GM23338 (cell line): Measurements from ENCODE around the gene ETFA. TPM values are rescaled to one million over a fixed set of nuclear protein-coding genes. Genes with fewer than 3 reads are reported as not detected.
A peak's percentile ranks its signal among the peaks of the same experiment; 100 is the strongest.

ENCODE experiments used
- ATAC-seq: fragments of 200-7000 bp; cut with Tn5 transposase; 3 replicates; pipeline ENCODE4 v1.9.1; 2020
- DNase-seq: peaks from one replicate; pipeline ENCODE4 v3.0.0-alpha.2; 2015; ENCODE audit warnings: low spot score
- H2AFZ ChIP-seq: fragments of 200-600 bp; sonication (generic); 2 replicates; pipeline ENCODE4 v1.8.0; 2016; ENCODE audit warnings: antibody characterized with exemption, mild to moderate bottlenecking, moderate library complexity
- H3F3A ChIP-seq: fragments of 200-600 bp; sonication (generic); replicated peaks from 2 replicates; pipeline ENCODE4 v1.8.0; 2017; ENCODE audit warnings: antibody characterized with exemption, mixed run types, low read depth
- H3K27ac ChIP-seq: fragments of 200-600 bp; sonication (generic); 2 replicates; pipeline ENCODE4 v1.6.1; 2016; ENCODE audit warnings: low read depth
- H3K27me3 ChIP-seq: fragments of 200-600 bp; sonication (generic); 2 replicates; pipeline ENCODE4 v1.8.0; 2016; ENCODE audit warnings: mild to moderate bottlenecking, mixed run types, moderate library complexity; ENCODE audit not compliant: insufficient read depth
- H3K36me3 ChIP-seq: fragments of 200-600 bp; sonication (generic); 2 replicates; pipeline ENCODE4 v1.8.0; 2016; ENCODE audit warnings: mild to moderate bottlenecking; ENCODE audit not compliant: insufficient read depth
- H3K4me1 ChIP-seq: fragments of 200-600 bp; sonication (generic); 2 replicates; pipeline ENCODE4 v1.8.0; 2016; ENCODE audit warnings: mild to moderate bottlenecking, moderate library complexity; ENCODE audit not compliant: insufficient read depth
- H3K4me2 ChIP-seq: fragments of 200-600 bp; sonication (generic); 2 replicates; pipeline ENCODE4 v1.7.1; 2017; ENCODE audit warnings: mixed run types
- H3K4me3 ChIP-seq: fragments of 200-600 bp; sonication (generic); 2 replicates; pipeline ENCODE4 v1.6.1; 2016; ENCODE audit warnings: mixed run types
- H3K79me2 ChIP-seq: fragments of 200-600 bp; sonication (generic); replicated peaks from 2 replicates; pipeline ENCODE4 v1.8.0; 2017; ENCODE audit warnings: mild to moderate bottlenecking; ENCODE audit not compliant: insufficient read depth
- H3K9me2 ChIP-seq: fragments of 200-600 bp; sonication (generic); 2 replicates; pipeline ENCODE4 v1.8.0; 2017; ENCODE audit not compliant: insufficient read depth
- H4K20me1 ChIP-seq: fragments of 200-600 bp; sonication (generic); replicated peaks from 2 replicates; pipeline ENCODE4 v1.8.0; 2017; ENCODE audit warnings: mild to moderate bottlenecking; ENCODE audit not compliant: insufficient read depth
- H3K27ac Mint-ChIP-seq: 2 replicates; pipeline ENCODE4 v1.8.0; 2020; ENCODE audit warnings: inconsistent platforms, mild to moderate bottlenecking, moderate library complexity, mixed read lengths
- H3K27me3 Mint-ChIP-seq: 3 replicates; pipeline ENCODE4 v1.8.0; 2022; ENCODE audit warnings: low read depth, mild to moderate bottlenecking, moderate library complexity, mixed read lengths, inconsistent platforms; ENCODE audit not compliant: insufficient read depth, poor library complexity
- H3K36me3 Mint-ChIP-seq: 3 replicates; pipeline ENCODE4 v1.8.0; 2021; ENCODE audit warnings: low read depth, mild to moderate bottlenecking, inconsistent platforms, moderate library complexity, mixed read lengths
- H3K4me1 Mint-ChIP-seq: 3 replicates; pipeline ENCODE4 v1.8.0; 2020; ENCODE audit warnings: mild to moderate bottlenecking, inconsistent platforms, mixed read lengths
- H3K4me3 Mint-ChIP-seq: 3 replicates; pipeline ENCODE4 v1.8.0; 2021; ENCODE audit warnings: moderate library complexity, mild to moderate bottlenecking, inconsistent platforms, mixed read lengths
- H3K9me3 Mint-ChIP-seq: 3 replicates; pipeline ENCODE4 v1.8.0; 2020; ENCODE audit warnings: moderate library complexity, mild to moderate bottlenecking, inconsistent platforms, mixed read lengths
- CREB1 ChIP-seq: fragments of 250-450 bp; sonication (Bioruptor Pico); IDR thresholded peaks from 2 replicates; pipeline ENCODE4 v1.5.0; 2020; ENCODE audit warnings: low read depth, mild to moderate bottlenecking, moderate library complexity
- ETS1 ChIP-seq: IDR thresholded peaks from 2 replicates; pipeline ENCODE4 v1.6.1; 2016; ENCODE audit warnings: antibody characterized with exemption
- EZH2 ChIP-seq: fragments of 200-600 bp; sonication (generic); IDR thresholded peaks from one replicate; pipeline ENCODE4 v1.8.0; 2017; ENCODE audit warnings: antibody characterized with exemption, mild to moderate bottlenecking, low read depth; ENCODE audit not compliant: unreplicated experiment
- EZH2phosphoT487 ChIP-seq: fragments of 200-600 bp; sonication (generic); IDR thresholded peaks from one replicate; pipeline ENCODE4 v1.8.1; 2018; ENCODE audit warnings: antibody characterized with exemption; ENCODE audit not compliant: unreplicated experiment
- JUNB ChIP-seq: IDR thresholded peaks from one replicate; pipeline ENCODE4 v1.6.1; 2016; ENCODE audit warnings: antibody characterized with exemption; ENCODE audit not compliant: unreplicated experiment
- NANOG ChIP-seq: IDR thresholded peaks from 2 replicates; pipeline ENCODE4 v1.6.1; 2016; ENCODE audit warnings: antibody characterized with exemption, borderline replicate concordance
- POLR2AphosphoS5 ChIP-seq: IDR thresholded peaks from 2 replicates; pipeline ENCODE4 v1.6.1; 2016; ENCODE audit warnings: antibody characterized with exemption, low read depth
- REST ChIP-seq: IDR thresholded peaks from one replicate; pipeline ENCODE4 v1.6.1; 2018; ENCODE audit warnings: antibody characterized with exemption; ENCODE audit not compliant: unreplicated experiment
- STAT1 ChIP-seq: IDR thresholded peaks from one replicate; pipeline ENCODE4 v1.6.1; 2016; ENCODE audit warnings: antibody characterized with exemption; ENCODE audit not compliant: unreplicated experiment
- ZNF114 ChIP-seq: fragments of 250-450 bp; sonication (Bioruptor Pico); IDR thresholded peaks from 2 replicates; pipeline ENCODE4 v1.5.0; 2020; ENCODE audit warnings: mild to moderate bottlenecking, moderate library complexity
- ZNF331 ChIP-seq: fragments of 250-450 bp; sonication (Bioruptor Pico); IDR thresholded peaks from 2 replicates; pipeline ENCODE4 v1.5.0; 2020; ENCODE audit warnings: low read depth, mild to moderate bottlenecking, moderate library complexity
- polyA plus RNA-seq: library from polyadenylated mRNA; unstranded; fragments of >200 nt; fragmentation: Nextera tagmentation; extraction: Ambion mirVana; gene quantifications from 2 replicates; pipeline ENCODE4 v1.2.1, GENCODE V29; 2016
- total RNA-seq: library from RNA; depleted of rRNA; stranded (reverse); fragments of >200 nt; shearing (Covaris generic); gene quantifications from 2 replicates; pipeline ENCODE4 v1.2.3, GENCODE V29; 2014

The ETFA gene
- total and polyA plus RNA-seq, 2 experiments from 2014 or later, result 52.9 to 69.1 TPM

- H3K36me3 Mint-ChIP-seq, result no peaks in the 10 kb centered on the region
- Histone ChIP-seq H3K4me3 (no peak overlapping the region), H3F3A (no peaks in the 10 kb centered on the region), H3K79me2 (peaks cover 24% of the 10 kb centered on the region), H3K36me3 (no peaks in the 10 kb centered on the region), H3K27me3 (peaks cover 11% of the 10 kb centered on the region; the same call in 1 of the 2 replicates), H3K4me2 (no peak overlapping the region), H3K4me1 (peaks cover 10% of the 10 kb centered on the region), H3K9me2 (no peaks in the 10 kb centered on the region), H3K27ac (no peak overlapping the region), H4K20me1 (peaks cover 10% of the 10 kb centered on the region; the same call in 1 of the 2 replicates), H2AFZ (0 out of 2 replicates have a peak overlapping the region, but pooled peaks have one; percentile 72)
- no peak for TF ChIP-seq POLR2AphosphoS5
- no peak for TF ChIP-seq JUNB
- no peak for TF ChIP-seq EZH2phosphoT487
- no peak for TF ChIP-seq REST
- TF ChIP-seq ETS1, result no peak
- peaks cover 12% of the 10 kb centered on the region for H3K27me3 Mint-ChIP-seq
- H3K4me3 Mint-ChIP-seq, result peak overlapping the region; percentile 86; the same call in 2 of the 3 replicates
- ATAC-seq, result no peak
- H3K27ac Mint-ChIP-seq, result no peak overlapping the region
- H3K4me1 Mint-ChIP-seq, result peaks cover 11% of the 10 kb centered on the region; the same call in 2 of the 3 replicates
- no peak for DNase-seq
- peaks cover 7% of the 10 kb centered on the region; the same call in 2 of the 3 replicates for H3K9me3 Mint-ChIP-seq
Measured at GRCh38 chr15:76312540-76313174, 1.4 kb upstream of the ETFA start.

- H3K9me2 ChIP-seq, result no peaks in the 10 kb centered on the region
- H4K20me1 ChIP-seq, result peaks cover 13% of the 10 kb centered on the region; the same call in 1 of the 2 replicates
- TF ChIP-seq STAT1 (no peak), REST (no peak), ZNF331 (CRISPR knock-in tag) (no peak), CREB1 (no peak), NANOG (no peak), EZH2 (no peak), ZNF114 (CRISPR knock-in tag) (no peak), POLR2AphosphoS5 (no peak), JUNB (no peak), ETS1 (no peak), EZH2phosphoT487 (no peak)
- H3K4me3 ChIP-seq, result peak overlapping the region; percentile 89
- peaks cover 11% of the 10 kb centered on the region; the same call in 2 of the 3 replicates for H3K4me1 Mint-ChIP-seq
- no peak overlapping the region for H3K27ac Mint-ChIP-seq
- no peaks in the 10 kb centered on the region for H3K36me3 ChIP-seq
- no peaks in the 10 kb centered on the region for H3F3A ChIP-seq
- ATAC-seq (peak; percentile 21), DNase-seq (no peak)
- peaks cover 10% of the 10 kb centered on the region for H3K4me1 ChIP-seq
- H3K36me3 Mint-ChIP-seq, result no peaks in the 10 kb centered on the region
- peak overlapping the region; percentile 93 for H3K4me2 ChIP-seq
- H3K27ac ChIP-seq, result no peak overlapping the region
- H3K9me3 Mint-ChIP-seq, result peaks cover 7% of the 10 kb centered on the region; the same call in 2 of the 3 replicates
- peak overlapping the region; percentile 94; the same call in 1 of the 2 replicates for H2AFZ ChIP-seq
- H3K27me3 Mint-ChIP-seq, result peaks cover 10% of the 10 kb centered on the region
- H3K27me3 ChIP-seq, result peaks cover 11% of the 10 kb centered on the region; the same call in 1 of the 2 replicates
- peaks cover 44% of the 10 kb centered on the region for H3K79me2 ChIP-seq
- H3K4me3 Mint-ChIP-seq, result peak overlapping the region; percentile 86
Measured at GRCh38 chr15:76310475-76311099, 682 bp downstream of the ETFA start.
